GM12801 (cell line): ENCODE results near the gene GNB4.

Source experiments
- CTCF ChIP-seq: IDR thresholded peaks from one replicate; pipeline ENCODE4 v1.5.1; 2011; ENCODE audit warnings: control low read depth; ENCODE audit not compliant: insufficient read length; ENCODE audit errors: extremely low read depth

Gene GNB4

GRCh38 chr3:179363332-179363731 lies 87.9 kb downstream of the GNB4 start:
- TF ChIP-seq CTCF, result no peak

- no peak for TF ChIP-seq CTCF
Measured at GRCh38 chr3:179355996-179356395, 95.3 kb downstream of the GNB4 start.

- TF ChIP-seq CTCF, result no peak
Measured at GRCh38 chr3:179348325-179349013, 102.8 kb downstream of the GNB4 start.

GRCh38 chr3:179347345-179348194 lies 103.7 kb downstream of the GNB4 start, which contains the start of gene MFN1:
Gene MFN1 (plus strand): TSS chr3:179347709. CDS start chr3:179348852, 1,143 bp downstream.
- no peak for TF ChIP-seq CTCF
